Mucosa of stomach (tissue), 1 donor: ENCODE results near the gene HMCN2.

ENCODE experiments used
- H3K27me3 ChIP-seq: one replicate; pipeline ENCODE4 v1.7.0; 2013; ENCODE audit warnings: mild to moderate bottlenecking, low read length; ENCODE audit not compliant: control insufficient read depth, insufficient read depth
- H3K36me3 ChIP-seq: one replicate; pipeline ENCODE4 v1.7.0; 2013; ENCODE audit warnings: low read length; ENCODE audit not compliant: control insufficient read depth, insufficient read depth
- H3K4me1 ChIP-seq: one replicate; pipeline ENCODE4 v1.7.0; 2013; ENCODE audit warnings: mild to moderate bottlenecking, low read length; ENCODE audit not compliant: control insufficient read depth, insufficient read depth
- H3K4me3 ChIP-seq: one replicate; pipeline ENCODE4 v1.7.0; 2013; ENCODE audit warnings: low read length
- H3K9ac ChIP-seq: one replicate; pipeline ENCODE4 v1.7.0; 2013; ENCODE audit warnings: mild to moderate bottlenecking, low read length, moderate library complexity
- H3K9me3 ChIP-seq: one replicate; pipeline ENCODE4 v1.7.0; 2013; ENCODE audit warnings: mild to moderate bottlenecking, low read length, moderate library complexity; ENCODE audit not compliant: control insufficient read depth
- donor health status: Pancreatic carcinoma.

Gene HMCN2

DNA sequence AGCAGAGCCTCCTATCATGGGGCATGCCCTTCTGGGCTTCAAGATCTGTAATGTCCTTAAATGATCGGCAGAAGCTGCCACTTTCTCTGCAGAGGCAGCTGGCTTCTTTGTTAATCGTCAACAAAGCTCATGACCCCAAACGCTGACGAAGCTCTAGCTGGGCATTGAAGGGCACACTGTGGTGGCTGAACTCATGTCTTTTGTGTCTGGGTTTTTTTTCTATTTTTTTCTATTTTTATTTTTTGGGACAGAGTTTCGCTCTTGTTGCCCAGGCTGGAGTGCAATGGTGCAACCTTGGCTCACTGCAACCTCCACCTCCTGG, 114.0 kb downstream of the HMCN2 start:
- Histone ChIP-seq H3K4me3 (no peak overlapping the region), H3K9me3 (no peaks in the 10 kb centered on the region), H3K36me3 (no peaks in the 10 kb centered on the region), H3K27me3 (no peaks in the 10 kb centered on the region), H3K9ac (no peak overlapping the region), H3K4me1 (no peaks in the 10 kb centered on the region)

DNA sequence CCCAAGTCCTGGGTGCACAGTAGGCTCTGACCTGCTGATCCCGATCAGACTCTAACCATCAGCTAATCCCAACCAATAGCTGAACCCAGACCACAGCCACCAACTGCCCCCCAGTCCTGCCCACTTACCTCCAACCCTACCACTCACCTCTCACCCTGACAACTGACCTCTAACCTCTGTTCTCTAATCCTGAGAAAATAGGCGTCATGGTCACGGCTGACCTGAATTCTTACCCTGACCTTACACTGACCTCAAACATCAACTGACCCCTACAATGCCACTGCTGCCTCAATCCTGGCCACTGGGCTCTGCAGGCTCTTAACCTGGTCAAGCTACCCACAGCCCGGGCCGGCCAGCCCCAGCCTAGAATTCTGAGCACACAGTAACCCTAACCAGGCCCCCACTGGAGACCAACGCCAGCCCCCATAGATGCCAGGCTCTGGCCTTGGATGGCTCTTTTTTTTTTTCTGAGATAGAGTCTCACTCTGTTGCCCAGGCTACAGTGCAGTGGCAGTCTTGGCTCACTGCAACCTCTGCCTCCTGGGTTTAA, 115.4 kb downstream of the HMCN2 start:
- Histone ChIP-seq H3K36me3 (no peaks in the 10 kb centered on the region), H3K27me3 (no peaks in the 10 kb centered on the region), H3K9me3 (no peaks in the 10 kb centered on the region), H3K4me1 (no peaks in the 10 kb centered on the region), H3K4me3 (no peak overlapping the region), H3K9ac (no peak overlapping the region)

DNA sequence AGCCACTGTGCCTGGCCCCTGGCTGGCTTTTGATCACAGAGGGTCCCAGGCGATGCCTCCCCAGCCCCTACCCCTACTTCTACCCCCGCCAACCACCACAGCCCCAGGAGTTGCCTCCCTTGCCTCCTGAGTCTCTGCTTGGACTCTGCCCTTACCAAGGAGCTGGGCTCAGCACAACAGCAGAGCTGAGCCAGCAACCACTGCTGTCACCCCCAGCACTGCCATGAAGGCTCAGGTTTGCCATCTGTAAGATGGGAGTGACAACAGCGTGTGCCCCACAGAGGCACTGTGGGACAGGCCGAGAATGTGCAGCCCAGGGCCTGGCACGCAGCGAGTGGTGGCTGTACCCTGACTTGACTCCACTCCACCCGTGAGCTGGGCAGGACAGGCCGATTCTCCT, 116.1 kb downstream of the HMCN2 start:
- H3K4me1 ChIP-seq, result no peaks in the 10 kb centered on the region
- H3K27me3 ChIP-seq, result no peaks in the 10 kb centered on the region
- no peak overlapping the region for H3K9ac ChIP-seq
- no peaks in the 10 kb centered on the region for H3K36me3 ChIP-seq
- no peaks in the 10 kb centered on the region for H3K9me3 ChIP-seq
- no peak overlapping the region for H3K4me3 ChIP-seq

DNA sequence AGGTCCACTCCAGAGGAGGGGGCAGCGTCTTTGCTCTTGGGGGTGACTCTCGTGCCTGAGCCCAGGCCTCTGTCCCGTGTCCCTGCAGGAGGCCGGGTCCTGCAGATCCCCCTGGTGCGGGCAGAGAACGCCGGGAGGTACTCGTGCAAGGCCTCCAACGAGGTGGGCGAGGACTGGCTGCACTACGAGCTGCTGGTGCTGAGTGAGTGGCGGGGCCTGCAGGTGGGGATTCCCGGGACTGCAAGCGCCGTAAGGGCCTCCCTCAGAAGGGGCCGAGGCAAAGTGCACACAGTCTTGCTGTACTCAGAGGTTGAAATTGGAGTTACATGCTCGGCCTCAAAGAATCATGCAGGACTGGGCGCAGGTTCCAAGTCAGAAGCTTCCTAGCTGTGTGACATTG, 116.5 kb downstream of the HMCN2 start:
- Histone ChIP-seq H3K9ac (no peak overlapping the region), H3K27me3 (no peaks in the 10 kb centered on the region), H3K4me1 (no peaks in the 10 kb centered on the region), H3K36me3 (no peaks in the 10 kb centered on the region), H3K9me3 (no peaks in the 10 kb centered on the region), H3K4me3 (no peak overlapping the region)

DNA sequence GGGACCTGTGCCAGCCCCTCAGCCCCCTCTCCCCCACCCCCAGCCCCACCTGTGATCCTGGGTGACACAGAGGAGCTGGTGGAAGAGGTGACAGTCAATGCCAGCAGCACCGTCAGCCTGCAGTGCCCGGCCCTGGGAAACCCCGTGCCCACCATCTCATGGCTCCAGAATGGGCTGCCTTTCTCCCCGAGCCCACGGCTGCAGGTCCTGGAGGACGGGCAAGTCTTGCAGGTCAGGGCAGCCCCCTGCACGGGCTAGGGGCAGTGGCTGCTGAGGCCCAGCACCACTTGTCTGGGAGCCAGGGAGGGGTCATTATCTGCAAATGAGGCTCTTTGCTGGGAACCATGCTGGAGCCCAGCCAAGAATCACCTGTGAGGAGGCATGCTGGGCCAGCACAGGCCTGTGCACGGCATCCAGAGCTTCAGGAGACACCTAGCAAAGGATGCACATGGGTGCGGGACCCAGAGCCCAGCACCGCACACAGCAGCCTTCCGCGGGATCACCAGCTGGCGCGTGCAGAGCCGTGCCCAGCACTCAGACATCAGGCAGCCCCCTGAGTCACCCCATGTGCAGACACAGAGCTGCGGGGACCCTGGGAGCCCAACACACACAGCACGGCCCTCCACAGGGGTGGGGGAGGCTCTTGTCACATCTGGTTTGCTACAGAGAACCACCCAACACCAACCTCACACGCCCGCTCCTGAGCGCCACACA, 117.2 kb downstream of the HMCN2 start:
- H3K27me3 ChIP-seq, result no peaks in the 10 kb centered on the region
- no peaks in the 10 kb centered on the region for H3K9me3 ChIP-seq
- H3K4me3 ChIP-seq, result no peak overlapping the region
- H3K36me3 ChIP-seq, result no peaks in the 10 kb centered on the region
- H3K9ac ChIP-seq, result no peak overlapping the region
- H3K4me1 ChIP-seq, result no peaks in the 10 kb centered on the region

DNA sequence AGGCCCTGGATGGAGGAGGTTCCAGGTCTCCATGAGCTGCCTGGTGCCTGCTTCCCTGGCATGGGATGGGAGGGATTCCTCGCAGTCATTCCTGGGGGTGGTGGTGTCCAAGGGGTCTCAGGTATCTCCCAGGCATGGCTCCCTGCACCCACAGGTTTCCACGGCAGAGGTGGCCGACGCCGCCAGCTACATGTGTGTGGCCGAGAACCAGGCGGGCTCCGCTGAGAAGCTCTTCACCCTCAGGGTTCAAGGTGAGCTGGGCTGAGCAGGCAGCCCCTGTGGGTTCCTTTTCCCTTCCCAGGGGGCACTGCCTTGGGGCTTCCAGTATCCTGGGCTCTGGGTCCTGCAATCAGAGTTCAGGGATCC, 117.8 kb downstream of the HMCN2 start:
- Histone ChIP-seq H3K36me3 (no peaks in the 10 kb centered on the region), H3K4me1 (no peaks in the 10 kb centered on the region), H3K4me3 (no peak overlapping the region), H3K27me3 (no peaks in the 10 kb centered on the region), H3K9me3 (no peaks in the 10 kb centered on the region), H3K9ac (no peak overlapping the region)

DNA sequence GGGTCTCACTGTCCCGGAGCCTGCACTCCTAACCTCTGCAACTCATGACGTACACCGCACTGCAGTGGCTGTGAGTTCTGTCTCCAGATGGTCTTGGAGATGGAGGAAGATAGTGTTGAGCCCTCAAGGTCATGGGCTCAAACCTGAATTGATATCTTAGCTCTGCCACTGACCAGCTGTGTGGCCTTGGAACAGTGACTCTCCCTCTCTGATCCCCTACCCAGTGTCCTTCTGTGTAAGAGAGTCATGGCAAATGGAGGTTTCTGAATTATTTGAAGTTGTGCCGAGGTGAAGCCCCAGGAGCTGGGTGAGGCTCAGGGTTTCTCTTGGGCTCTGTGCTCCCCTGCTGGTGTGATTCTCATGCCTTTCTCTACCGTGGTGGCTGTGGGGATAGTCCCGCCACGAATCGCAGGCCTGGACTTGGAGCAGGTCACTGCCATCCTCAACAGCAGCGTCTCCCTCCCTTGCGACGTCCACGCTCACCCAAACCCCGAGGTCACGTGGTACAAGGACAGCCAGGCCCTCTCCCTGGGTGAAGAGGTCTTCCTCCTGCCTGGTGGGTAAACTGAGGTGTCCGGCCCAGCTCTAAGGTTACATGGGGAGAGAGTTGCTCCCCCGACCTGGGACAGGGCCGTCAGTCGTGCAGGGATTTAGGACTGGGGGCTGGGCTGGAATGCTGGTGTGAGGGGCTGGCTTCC, 118.6 kb downstream of the HMCN2 start:
- Histone ChIP-seq H3K4me3 (no peak overlapping the region), H3K36me3 (no peaks in the 10 kb centered on the region), H3K4me1 (no peaks in the 10 kb centered on the region), H3K27me3 (no peaks in the 10 kb centered on the region), H3K9ac (no peak overlapping the region), H3K9me3 (no peaks in the 10 kb centered on the region)

DNA sequence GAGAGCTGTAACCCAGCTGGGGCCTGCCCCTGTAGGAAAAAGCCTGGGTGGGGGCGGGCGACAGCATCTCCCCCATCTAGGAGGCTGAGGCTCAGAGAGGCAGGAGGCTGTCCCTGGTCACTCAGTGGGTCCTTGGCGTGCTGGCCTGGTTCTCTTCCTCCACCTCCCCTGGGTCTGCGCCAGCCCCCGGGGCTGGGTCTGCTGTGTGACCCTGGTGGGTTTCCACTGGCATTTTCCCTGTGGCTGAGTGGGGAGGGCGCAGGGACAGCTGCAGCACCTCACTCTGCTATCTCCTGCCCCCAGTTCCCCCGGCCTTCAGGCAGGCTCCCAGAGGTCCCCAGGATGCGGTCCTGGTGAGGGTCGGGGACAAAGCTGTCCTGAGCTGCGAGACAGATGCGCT, 119.7 kb downstream of the HMCN2 start:
- H3K4me3 ChIP-seq, result no peak overlapping the region
- H3K9ac ChIP-seq, result no peak overlapping the region
- no peaks in the 10 kb centered on the region for H3K27me3 ChIP-seq
- H3K9me3 ChIP-seq, result no peaks in the 10 kb centered on the region
- H3K36me3 ChIP-seq, result no peaks in the 10 kb centered on the region
- no peaks in the 10 kb centered on the region for H3K4me1 ChIP-seq

DNA sequence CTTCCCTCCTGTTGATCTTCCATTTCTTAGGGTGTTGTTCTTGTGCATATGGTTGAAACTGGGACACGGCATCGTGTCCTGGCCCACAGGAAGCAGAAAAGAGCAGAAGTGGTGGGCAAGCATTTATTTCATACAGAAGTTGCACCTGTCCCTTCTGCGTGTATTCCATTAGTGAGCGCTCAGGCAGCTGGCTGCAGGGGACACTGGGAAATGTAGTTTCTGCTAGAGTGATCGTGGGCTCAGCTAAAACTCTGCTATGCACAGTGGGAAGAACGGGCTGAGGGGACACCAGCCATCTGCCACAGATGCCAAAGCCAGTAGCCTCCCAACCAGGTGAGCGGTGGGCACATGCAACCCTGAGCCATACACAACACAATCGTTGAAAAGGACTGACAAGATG, 121.8 kb downstream of the HMCN2 start:
- Histone ChIP-seq H3K4me3 (no peak overlapping the region), H3K4me1 (no peaks in the 10 kb centered on the region), H3K27me3 (no peaks in the 10 kb centered on the region), H3K9ac (no peak overlapping the region), H3K36me3 (no peaks in the 10 kb centered on the region), H3K9me3 (no peaks in the 10 kb centered on the region)

DNA sequence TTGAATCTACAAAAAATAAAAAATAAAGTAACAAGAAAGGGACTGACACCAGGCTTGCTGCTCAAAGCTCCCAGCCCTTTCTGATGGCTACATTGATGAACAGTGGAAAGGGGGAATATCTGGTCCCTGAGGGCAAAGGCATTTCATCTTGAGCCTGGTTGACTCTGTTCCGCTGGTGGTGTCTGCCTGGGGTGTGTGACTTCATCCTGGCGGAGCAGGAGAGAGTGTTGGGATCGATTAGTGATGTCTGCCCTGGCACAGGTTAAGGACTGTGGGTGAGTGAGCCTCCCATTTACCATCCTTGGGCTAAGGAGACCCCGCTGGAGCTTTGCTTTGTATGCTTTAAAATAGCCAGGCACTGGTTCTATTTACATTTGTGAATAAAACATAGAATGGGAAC, 122.3 kb downstream of the HMCN2 start:
- no peaks in the 10 kb centered on the region for H3K4me1 ChIP-seq
- H3K27me3 ChIP-seq, result no peaks in the 10 kb centered on the region
- no peaks in the 10 kb centered on the region for H3K36me3 ChIP-seq
- no peaks in the 10 kb centered on the region for H3K9me3 ChIP-seq
- H3K4me3 ChIP-seq, result no peak overlapping the region
- H3K9ac ChIP-seq, result no peak overlapping the region

DNA sequence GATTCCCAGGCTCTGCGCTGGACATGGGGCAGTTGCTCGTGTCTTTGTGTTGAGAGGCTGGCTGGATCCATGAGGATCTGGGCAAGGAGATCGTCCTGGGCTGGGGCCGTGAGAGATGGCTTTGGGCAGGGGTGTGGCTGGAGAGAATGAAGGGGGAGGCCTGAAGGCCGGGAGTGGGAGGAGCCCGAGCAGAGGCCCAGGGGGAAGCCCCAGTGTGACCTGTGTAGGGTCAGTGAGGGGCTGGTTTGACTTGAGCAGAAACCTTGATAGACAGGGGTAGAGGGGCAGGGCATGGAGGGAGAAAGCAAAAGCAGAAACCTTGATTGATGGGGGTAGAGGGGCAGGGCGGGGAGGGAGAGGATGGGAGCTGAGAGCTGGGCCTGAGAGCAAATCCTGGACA, 124.8 kb downstream of the HMCN2 start:
- H3K27me3 ChIP-seq, result no peaks in the 10 kb centered on the region
- no peak overlapping the region for H3K4me3 ChIP-seq
- no peaks in the 10 kb centered on the region for H3K36me3 ChIP-seq
- no peaks in the 10 kb centered on the region for H3K4me1 ChIP-seq
- H3K9me3 ChIP-seq, result no peaks in the 10 kb centered on the region
- H3K9ac ChIP-seq, result no peak overlapping the region

DNA sequence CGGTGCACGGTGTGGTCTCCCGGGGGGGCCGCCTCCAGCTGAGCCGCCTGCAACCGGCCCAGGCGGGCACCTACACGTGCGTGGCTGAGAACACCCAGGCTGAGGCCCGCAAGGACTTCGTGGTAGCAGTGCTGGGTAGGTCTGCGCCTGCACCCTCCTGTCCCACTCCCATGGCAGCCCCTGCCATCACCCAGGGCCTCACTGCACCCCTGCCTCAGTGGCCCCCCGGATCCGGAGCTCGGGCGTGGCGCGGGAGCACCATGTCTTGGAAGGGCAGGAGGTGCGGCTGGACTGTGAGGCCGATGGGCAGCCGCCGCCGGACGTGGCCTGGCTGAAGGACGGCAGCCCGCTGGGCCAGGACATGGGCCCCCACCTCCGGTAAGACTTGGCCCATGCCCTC, 125.4 kb downstream of the HMCN2 start:
- H3K4me1 ChIP-seq, result no peaks in the 10 kb centered on the region
- H3K9ac ChIP-seq, result no peak overlapping the region
- H3K9me3 ChIP-seq, result no peaks in the 10 kb centered on the region
- no peak overlapping the region for H3K4me3 ChIP-seq
- no peaks in the 10 kb centered on the region for H3K27me3 ChIP-seq
- H3K36me3 ChIP-seq, result no peaks in the 10 kb centered on the region
